GM19452 (cell line): ENCODE measurements around the gene UBE2J2.

ENCODE experiments used
- ATAC-seq: cut with Tn5 transposase; IDR thresholded peaks from one replicate; pipeline ENCODE4 v1.9.1; 2021; ENCODE audit not compliant: unreplicated experiment

Gene UBE2J2

DNA sequence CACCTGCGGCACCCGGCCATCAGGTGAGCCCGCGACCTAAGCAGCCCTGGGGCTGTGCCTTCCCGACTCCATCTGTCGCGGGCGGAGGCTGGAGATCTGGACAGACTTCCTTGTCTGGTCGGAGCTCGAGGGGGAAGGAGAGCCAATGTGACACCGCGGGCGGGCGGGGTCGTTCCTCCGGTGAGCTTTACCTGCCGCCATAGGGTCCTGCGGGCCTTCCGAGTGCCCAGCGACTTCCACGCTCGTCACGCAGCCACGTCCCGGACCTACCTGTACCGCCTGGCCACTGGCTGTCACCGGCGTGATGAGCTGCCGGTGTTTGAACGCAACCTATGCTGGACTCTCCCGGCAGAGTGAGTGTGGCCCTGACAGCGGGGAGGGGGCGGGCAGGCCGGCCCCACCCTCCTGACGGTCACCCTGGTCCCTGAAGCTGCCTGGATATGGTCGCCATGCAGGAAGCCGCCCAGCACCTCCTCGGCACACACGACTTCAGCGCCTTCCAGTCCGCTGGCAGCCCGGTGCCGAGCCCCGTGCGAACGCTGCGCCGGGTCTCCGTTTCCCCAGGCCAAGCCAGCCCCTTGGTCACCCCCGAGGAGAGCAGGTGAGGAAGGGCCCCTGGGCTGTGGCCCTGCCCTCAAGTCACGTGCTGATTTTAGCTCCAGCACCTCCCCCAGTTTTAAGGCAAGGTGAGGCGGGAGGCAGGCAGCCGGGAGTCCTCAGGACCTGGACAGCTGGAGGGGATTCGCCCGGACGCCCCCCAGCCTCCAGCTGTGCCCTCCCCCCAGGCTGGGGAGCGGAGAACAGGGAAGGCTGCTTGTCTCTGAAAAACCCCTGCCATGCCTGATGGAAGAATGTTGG is 35.8 kb upstream of the UBE2J2 start:
- ATAC-seq, result no peak

DNA sequence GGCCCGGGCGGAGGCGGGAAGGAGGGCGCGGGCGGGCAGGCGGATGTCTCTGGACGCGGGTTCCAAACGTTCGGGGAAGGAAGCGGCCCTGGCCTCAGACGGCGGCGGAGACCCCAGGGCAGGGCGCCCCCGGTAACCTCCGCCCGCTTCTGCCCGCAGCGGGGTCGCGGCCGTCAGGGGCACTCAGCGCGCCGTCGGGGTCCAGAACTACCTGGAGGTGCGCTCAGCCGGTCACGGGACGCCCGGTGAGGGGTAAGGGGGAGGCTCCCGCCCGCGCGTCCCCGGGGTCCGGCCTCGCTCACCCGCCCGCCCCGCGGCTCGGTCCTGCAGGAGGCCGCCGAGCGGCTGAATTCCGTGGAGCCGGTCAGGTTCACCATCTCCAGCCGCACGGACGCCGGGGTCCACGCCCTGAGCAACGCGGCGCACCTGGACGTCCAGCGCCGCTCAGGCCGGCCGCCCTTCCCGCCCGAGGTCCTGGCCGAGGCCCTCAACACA is 35.1 kb upstream of the UBE2J2 start:
- peak; percentile 2 for ATAC-seq

DNA sequence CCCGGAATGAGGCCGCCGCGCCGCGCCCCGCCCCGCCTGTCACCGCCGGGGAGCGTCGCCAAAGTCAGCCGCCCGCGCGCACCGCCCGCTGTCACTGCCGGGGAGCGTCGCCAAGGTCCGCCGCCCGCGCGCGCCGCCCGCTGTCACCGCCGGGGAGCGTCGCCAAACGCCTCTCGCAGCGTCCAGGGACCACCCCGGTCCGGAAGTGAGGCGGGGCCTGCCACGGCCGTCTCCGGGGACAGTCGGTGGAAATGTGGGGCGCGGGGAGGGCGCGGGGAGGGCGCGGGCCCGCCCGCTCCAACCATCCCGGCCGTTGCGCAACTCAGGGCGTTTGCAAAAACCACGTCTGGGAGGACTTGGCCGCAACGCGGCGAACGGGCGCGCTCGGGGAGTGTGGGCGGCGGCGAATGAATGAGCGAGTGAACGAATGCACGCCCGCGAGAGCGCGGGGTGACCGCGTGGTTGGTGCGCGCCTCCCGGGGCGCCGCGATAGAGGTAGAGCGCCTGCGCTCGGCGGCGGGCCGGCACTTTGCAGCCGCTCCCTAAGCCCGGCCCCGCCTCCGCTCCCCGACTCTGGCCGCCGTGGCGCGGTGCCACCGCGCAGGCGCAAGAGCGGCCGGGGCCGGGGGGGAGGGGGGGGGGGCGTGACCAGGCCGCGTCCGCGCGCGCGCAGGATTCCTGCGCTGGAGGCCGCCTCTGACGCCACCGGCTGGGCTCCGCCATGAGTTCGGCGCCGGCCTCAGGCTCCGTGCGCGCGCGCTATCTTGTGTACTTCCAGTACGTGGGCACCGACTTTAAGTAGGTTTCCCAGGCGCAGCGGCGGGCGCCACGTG is 34.5 kb upstream of the UBE2J2 start, which contains the start of the genes ACAP3 and PUSL1:
ACAP3 (minus strand) TSS at position 8 of the 833 bp plus-strand sequence. CDS start 115 bp downstream, outside the sequence.
PUSL1 (plus strand) TSS at position 675 of the 833 bp plus-strand sequence; CDS start at position 722, 47 bp downstream.
- peak; percentile 61 for ATAC-seq

DNA sequence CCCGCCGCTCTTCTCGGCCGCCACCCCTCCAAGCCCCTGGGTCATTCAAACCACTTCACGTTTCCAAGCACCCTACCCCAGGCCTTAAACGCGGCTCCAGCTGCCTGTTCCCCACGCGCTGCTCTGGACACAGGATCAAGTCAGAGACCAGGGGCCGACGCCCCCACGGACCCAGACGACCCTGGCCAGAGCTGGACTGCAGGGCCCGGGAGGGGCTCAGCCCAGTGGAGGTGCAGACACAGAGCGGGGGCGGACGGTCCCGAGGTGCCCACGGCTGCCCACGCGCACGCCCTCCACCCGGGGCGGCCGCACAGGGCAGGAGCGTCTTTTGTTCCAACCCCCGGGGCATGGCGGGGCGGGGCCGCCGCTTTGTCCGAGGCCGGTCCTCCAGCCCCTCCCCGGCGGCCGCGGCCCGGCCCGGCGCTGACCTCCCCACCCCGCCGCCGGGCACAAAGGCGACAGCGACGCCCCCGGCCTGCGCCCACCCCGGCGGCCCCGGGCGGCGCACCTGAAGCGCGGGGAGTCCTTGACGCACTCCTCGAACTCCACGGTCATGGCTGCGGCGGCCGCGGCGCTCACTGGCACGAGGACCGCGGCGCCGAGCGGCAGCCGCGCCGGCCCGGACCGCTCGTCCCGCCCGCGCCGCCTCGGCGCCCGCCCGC is 33.7 kb upstream of the UBE2J2 start:
- ATAC-seq, result peak; percentile 7

DNA sequence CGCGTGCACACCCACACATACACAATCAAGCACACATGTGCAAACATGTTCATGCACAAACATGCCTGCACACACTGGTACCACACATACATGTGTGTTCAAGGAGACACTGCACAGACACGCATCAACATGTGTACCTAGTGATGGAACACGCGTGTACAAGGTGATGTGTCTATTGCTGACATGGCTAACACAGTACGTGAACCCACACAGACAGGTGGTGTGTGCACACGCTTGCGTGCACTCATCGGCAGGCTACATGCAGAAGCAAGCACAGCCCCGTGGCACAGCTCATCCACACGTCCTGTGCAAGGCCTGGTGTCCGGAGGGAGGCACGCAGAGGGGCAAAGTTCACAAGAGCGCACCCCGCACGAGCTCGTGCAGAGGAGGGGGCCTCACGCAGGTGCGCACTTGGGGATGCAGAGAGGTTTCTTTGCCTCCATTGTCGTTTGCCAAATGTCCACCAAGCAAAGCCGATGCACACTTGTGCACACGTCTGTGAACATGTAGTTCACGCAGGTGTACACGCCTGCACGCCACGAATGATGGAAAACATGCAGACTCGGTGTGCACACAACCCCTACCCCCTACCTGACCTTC is 33.1 kb upstream of the UBE2J2 start:
- no peak for ATAC-seq

DNA sequence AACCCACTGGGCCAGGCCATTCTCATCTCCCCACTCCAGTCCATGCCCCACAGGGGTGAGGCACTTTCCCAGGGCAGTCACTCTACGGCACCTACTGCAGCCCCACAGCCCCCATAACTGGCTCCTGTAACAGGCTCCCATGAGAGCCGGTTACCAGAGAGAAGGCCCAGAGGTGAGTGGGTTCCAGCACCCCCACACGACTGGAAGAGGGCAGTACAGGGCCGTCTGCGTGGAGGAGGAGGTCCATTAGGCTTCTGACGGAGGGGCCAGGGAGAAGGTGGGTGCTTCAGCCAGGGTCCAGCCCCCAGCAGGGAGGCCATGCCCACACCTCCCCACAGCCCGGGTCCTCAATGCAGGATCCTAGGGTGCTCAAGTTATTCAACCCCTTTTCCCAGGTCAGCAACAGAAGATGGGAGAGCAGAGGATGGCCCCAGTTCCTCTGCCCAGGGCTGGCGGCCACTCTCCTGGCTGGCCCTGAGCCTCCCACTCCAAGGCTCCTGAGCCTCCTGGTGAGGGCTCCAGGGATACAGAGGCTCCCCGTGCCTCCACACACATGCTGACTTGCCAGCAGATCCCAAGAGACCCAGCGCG is 32.5 kb upstream of the UBE2J2 start:
- ATAC-seq, result no peak

DNA sequence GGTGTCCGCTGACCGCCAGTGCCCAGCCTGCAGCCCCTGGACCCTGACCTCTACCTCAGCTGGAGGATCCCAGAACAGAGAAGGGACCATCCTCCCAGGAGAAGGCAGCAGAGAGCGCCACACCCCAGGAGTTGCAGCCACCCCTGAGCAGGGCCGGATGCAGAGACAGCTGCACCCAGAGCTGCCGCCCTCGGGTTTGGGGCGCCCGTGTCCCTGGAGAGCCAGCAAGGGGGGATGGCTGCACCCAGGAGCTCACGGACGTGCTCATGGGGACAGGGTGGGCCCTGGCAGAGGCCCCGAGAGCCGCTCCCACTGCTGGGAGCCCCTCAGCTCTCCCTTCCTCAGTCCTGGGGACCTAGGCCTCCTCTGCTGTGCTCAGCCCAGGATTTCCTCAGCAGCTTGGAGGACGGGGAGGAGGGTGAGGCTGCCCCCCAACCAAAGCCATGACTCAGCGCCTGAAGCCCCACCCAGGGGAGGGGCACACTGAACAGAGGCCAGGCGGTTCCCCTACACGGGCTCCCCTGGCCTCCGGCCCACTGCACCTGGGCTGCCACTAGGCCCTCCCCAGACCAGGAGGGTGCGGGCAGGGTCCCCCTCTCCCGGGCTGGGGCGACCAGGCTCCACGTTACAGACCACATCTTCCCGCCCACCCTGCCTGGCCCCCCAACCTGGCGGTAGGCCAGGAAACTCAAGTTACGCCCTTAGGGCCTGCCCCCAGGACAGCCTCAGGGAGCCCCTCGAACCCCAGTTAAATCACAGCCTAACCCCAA is 31.8 kb upstream of the UBE2J2 start:
- no peak for ATAC-seq

DNA sequence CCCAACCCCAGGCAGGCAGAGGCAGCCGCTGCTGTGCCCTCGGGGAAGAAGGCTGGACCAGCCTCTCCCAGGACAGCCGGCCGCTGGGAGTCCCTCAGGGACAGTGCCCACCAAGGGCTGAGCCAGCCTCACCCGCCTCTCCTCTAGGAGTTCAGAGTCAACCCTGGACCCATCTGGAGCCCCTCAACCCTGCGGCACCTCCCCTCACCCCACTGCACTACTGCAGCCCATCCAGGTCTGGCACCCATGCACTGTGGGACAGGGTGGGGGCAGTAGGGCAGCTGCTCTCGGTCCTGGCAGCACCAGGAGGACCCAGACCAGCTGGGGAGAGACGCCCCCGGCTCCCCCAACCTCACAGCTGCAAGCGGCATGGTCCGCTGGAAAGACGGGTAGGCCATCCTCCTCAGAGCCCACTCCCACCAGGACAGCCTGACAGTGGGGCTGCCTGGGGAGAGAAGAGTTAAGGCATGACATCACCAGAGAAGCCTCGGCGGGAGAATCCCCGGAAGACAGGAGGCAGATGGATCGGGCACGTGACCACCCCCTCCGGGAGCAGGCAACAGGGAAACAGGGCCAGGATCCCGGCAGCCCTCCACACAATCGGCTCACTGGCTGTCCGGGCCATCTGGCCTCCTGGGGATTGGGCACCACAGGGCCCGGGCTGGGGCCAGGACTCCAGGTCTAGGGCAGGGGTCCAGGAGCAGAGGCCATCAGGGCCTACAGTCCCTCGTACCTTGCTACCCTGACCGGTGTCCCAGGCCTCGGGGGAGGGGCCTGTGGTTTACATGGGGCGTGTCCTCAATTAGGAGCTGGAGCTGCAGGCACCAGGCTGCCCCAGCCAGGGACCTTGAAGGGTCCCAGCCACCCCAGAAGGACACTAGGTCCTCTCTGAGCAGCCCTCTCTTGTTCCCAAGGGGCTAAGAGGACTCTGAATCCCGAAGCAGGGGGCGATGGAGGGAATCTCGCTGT is 31.0 kb upstream of the UBE2J2 start:
- no peak for ATAC-seq

DNA sequence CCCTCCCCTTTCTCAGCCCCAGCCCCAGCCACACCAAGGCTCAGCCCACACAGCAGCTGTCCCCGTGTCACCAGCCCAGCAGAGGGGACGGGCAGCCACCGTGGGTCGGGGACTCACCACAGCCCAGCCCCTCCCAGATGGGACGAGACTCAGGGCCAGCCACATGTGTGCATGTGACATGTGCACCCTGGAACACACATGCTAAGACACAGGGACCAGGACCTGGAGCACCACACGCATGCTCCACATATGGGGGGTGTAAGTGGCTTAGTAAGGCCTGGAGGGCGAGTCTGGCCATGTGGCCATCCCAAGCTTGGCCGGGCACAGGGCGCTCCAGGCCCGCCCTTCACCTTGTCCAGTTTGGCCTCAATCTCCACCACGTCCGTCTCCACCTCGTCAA is 30.1 kb upstream of the UBE2J2 start:
- ATAC-seq, result no peak

DNA sequence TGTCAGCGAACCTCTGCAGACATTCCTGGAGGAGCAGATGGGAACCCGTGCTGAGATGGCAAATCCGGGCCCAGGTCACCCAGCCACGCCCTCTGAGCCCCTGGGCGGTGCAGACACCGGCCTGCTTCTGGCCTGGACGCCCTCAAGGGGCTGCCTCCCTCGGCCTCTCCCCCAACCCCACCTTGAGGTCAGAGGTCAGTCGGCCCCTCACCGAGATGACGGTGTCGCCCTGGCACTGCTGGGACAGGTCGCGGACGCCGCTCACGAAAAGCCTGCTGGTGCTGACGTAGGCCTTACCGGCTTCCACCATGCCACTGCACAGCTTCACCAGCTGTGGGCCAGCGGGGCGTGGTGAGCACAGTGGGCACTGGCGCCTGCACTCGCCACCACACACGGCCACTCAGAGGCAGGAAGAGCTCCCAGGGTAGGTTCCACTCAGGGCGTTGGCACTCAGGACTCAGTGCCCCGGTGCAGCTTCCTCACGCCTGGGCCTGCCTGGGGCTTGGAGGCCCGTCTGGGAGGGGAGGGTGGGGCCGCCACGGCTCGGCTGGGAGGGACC is 29.4 kb upstream of the UBE2J2 start:
- ATAC-seq, result no peak

DNA sequence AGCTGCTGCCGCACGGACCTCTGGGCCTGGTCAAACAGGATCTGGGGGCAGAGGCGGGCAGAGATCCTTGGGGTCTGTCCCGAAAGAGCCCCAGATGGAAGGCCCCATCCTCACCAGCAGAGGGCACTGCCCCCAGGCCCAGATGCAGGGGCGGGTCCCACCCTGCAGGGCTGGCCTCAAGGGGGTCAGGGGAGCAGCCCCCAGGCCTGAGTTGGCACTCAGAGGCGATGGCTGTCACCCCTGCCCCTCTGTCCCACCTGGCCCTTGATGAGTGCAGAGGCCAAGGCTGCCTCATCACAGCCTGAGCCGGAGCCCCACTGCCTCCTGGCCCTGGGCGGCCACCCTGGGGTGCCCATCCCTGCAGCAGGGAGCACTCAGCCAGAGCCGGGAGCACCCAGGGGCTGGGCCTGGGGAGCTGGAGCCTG is 28.4 kb upstream of the UBE2J2 start:
- ATAC-seq, result no peak

DNA sequence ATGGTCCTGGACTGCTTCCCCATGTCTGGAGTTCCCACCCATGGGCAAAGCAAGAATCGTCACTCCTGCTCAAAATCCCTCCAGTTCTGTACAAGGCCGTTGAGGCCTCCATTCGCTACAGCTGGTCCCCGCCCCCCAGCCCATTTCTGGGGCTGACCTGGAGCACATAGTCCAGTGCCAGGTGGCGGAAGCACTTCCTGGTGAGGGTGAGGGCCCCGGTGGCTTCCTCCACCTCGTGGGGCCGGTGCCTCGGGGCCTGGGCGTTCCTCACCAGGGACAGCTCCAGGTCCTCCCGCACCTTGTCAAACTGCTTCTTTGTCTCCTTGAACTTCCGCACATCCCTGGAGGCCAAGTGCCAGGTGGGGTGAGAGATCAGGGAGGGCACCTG is 26.7 kb upstream of the UBE2J2 start:
- no peak for ATAC-seq

DNA sequence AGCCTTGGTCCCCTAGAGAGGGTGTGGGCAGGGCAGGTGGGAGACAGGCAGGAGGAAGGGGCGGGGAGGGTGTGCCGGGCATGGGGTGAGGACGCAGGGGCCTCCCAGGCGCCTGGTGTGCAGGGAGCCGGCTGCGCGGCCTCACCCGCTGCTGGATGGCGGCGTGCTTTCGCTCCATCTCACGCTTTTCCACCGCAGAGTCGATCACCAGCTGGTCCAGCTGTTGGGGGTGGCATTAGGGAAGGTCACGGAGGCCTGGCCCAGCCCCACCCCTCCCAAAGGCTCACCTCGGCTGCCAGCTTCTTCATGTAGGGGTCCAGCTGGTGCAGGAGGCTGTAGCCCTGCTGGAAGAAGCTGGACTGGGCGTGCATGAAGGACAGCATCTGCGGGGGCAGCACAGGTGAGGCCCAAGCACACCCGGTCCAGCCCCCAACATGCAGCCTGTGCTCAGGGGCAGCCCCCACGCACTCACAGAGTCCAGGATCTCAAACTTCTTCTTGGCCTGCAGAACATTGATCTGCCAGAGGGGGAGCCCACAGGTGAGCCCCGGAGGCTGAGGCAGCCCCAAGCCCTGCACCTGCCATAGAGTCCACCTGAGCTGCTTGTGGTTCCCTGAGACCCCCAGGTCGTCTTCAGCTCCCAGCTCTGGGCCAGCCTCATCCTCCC is 26.2 kb upstream of the UBE2J2 start:
- ATAC-seq, result no peak

DNA sequence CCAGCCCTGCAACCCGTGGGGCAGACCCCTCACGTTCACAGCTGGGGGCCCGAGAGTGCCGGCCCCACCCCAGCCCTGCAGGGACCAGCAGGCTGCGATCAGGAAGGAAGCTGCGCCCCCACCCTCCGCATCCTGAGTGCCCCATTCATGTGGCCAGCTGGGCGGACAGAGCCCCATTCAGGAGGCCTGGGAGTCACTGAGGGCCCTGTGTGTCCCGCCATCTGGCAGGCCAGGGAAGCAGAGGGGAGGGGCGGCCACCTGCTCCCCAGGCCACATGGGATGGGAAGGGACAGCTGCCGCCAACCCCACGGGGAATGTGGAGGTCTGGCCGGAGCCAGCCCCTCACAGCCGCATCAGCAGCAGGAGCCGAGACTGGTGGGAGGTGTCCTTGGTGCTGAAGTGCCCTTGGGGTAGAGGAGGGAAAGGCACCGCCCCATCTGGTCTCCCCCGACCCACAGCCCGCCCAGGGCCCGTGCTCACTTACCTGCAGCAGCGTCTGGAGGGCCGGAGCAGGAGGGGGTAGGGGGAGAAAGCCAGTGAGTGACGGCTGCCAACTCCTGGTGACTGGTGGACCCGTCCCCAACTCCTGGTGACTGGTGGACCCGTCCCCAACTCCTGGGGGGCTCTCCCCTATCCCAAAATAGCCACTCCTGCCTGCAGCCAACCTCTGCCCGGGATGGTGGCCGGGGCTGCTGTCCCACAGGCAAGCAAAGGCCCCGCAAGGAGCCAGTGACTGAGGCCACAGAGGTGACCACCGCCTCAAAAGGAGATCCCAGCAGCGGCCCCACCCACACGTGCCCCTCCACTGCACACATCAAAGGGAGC is 25.4 kb upstream of the UBE2J2 start:
- ATAC-seq, result no peak

DNA sequence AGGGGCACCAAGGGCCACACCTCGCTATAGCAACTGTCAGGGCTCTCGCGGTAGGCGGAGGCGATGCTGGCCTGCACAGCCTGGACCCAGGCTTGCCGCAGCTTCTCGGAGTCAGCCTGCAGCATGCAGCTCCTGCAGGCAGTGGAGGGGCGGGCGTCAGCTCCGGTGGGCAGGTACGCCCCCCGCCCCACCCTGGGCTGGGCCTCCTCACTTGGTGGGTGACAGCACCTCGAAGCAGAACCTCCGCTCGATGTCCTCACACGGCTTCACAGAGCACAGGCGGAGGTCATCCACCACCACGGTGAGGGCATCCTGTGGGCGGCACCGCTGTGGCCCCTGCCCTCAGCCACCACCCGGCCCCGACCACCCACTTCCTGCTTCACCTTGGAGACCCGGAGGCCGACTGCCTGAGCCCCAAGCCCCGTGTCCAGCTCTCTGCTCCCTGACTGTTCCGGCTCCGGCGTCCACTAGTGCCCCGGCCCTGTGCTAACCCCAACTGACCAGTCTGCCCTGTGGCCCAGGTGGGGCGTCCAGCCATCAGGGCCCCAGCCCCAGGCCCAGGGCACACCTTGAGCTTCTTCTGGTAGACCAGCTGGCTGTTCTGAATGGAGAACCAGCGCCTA is 24.3 kb upstream of the UBE2J2 start:
- ATAC-seq, result no peak
